Measurements from ENCODE around the gene MTMR3.

DNA sequence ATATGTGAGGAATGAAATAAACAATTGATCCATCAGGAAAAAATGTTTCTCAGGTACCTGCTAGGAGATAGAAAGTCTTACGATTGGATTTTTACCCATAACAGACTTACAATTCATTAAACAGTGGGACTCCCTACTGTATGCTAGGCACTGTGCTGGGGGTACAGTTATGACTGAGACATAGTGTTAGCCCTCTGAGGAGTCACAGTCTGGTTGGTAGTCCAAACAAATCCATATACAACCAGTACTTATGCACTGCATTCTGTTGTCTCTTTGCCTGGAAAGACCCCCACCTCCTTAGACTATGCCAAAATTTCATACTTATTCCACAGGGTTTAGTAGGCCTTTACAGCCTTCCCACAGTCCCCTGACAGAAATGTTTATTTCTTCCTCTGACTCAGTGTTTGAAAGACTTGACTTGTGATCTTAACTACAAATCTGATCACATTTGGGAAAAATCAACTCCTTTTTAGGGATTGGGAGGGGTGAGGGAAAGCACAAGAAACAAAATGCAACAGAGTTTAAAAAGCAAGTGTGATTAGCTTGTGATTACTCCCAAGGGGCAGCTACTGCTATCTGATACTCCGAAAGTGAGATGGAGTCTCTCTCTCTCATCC, 127.9 kb downstream of the MTMR3 start:
- TF ChIP-seq POLR2A (IDR thresholded peaks at IDR 0.05), result no peak
- TF ChIP-seq CTCF (IDR thresholded peaks at IDR 0.05), result no peak

All from adrenal gland (tissue), 5 donors.